CD4-positive, alpha-beta T cell (primary cell): ENCODE data around the gene RAD52. TPM values are rescaled to one million over a fixed set of nuclear protein-coding genes. Genes with fewer than 3 reads are reported as not detected.
A peak's percentile ranks its signal among the peaks of the same experiment; 100 is the strongest.
"Not testable (repeated sequence)": the region's sequence is repeated elsewhere in the genome, so short reads cannot be mapped to it uniquely, and the experiment has no call there.

ENCODE experiments used
- ATAC-seq: fragments of 200-7000 bp; cut with Tn5 transposase; one replicate; pipeline ENCODE4 v1.10.0; 2022; ENCODE audit warnings: mild to moderate bottlenecking; ENCODE audit not compliant: poor library complexity
- CTCF ChIA-PET: fragments of 350-600 bp; sonication (Branson Sonifier 250); formaldehyde crosslinking; loops from one replicate; lab custom pipeline; 2021; ENCODE audit warnings: antibody characterized with exemption, inconsistent platforms; lab: Charles Lee
- POLR2A ChIA-PET: fragments of 350-600 bp; sonication (Branson Sonifier 250); formaldehyde crosslinking; loops from one replicate; lab custom pipeline; 2021; ENCODE audit warnings: antibody characterized with exemption, inconsistent platforms; lab: Charles Lee
- DNase-seq, 14 experiments: peaks; one replicate each; pipeline ENCODE4 v3.0.0-alpha.2; 2013 to 2020; ENCODE audit warnings: mixed read lengths in 2 of 14
- H3K27ac ChIP-seq, 2 donors: one replicate each; pipeline versions ENCODE4 v1.5.1 to v1.7.0; 2013; ENCODE audit warnings: low read length in 2 of 2, low read depth in 1 of 2, mild to moderate bottlenecking in 1 of 2
- H3K27me3 ChIP-seq, 2 experiments: 1 replicate in 1 of 2; 2 replicates in 1 of 2; pipeline versions ENCODE4 v1.6.1 to v1.7.0; 2013; ENCODE audit warnings: low read length in 2 of 2, control low read depth in 1 of 2, mild to moderate bottlenecking in 1 of 2, moderate library complexity in 1 of 2; ENCODE audit not compliant: insufficient read depth in 2 of 2, control insufficient read depth in 1 of 2
- H3K36me3 ChIP-seq: one replicate; pipeline ENCODE4 v1.6.1; 2013; ENCODE audit warnings: low read length, control low read depth; ENCODE audit not compliant: insufficient read depth
- H3K4me1 ChIP-seq: one replicate; pipeline ENCODE4 v1.6.1; 2013; ENCODE audit warnings: low read length, control low read depth; ENCODE audit not compliant: insufficient read depth
- H3K4me3 ChIP-seq: one replicate; pipeline ENCODE4 v1.5.1; 2013; ENCODE audit warnings: mild to moderate bottlenecking, low read length, moderate library complexity
- H3K9me3 ChIP-seq, 2 experiments: 1 replicate in 1 of 2; 2 replicates in 1 of 2; pipeline versions ENCODE4 v1.6.1 to v1.7.0; 2013; ENCODE audit warnings: low read length in 2 of 2, mild to moderate bottlenecking in 2 of 2, control low read depth in 1 of 2, moderate library complexity in 1 of 2; ENCODE audit not compliant: control insufficient read depth in 1 of 2, insufficient read depth in 1 of 2
- H3K27ac Mint-ChIP-seq: one replicate; pipeline ENCODE4 v1.8.0; 2020; ENCODE audit warnings: mixed read lengths
- H3K27me3 Mint-ChIP-seq: one replicate; pipeline ENCODE4 v1.8.0; 2021; ENCODE audit warnings: mixed read lengths
- H3K36me3 Mint-ChIP-seq: one replicate; pipeline ENCODE4 v1.8.0; 2021; ENCODE audit warnings: low read depth, mixed read lengths
- H3K4me1 Mint-ChIP-seq: one replicate; pipeline ENCODE4 v1.8.0; 2021; ENCODE audit warnings: low read depth, mixed read lengths
- H3K4me3 Mint-ChIP-seq: one replicate; pipeline ENCODE4 v1.8.0; 2020; ENCODE audit warnings: mild to moderate bottlenecking, mixed read lengths
- H3K9me3 Mint-ChIP-seq: one replicate; pipeline ENCODE4 v1.8.0; 2020; ENCODE audit warnings: mixed read lengths
- intact Hi-C, 2 experiments: fragments of 100-400 bp; cut with DNase I in 1 of 2; cut with micrococcal nuclease in 1 of 2; formaldehyde crosslinking; loops; one replicate each; pipeline versions ENCODE4 v1.15.1 to v1.9.0; 2023 to 2025; cut with DNase I, micrococcal nuclease
- total RNA-seq, 174 experiments: library from RNA in 2 of 174; stranded (reverse) in 2 of 174; gene quantifications; one replicate each; pipeline ENCODE4 v1.2.3 and lab custom pipeline; 2021 to 2026
- TF ChIP-seq, protein P1 (sequence below): fragments of 200-600 bp; IDR thresholded peaks from one replicate; pipeline ENCODE4 v1.8.0; 2022; ENCODE audit warnings: antibody characterized with exemption, mild to moderate bottlenecking

The RAD52 gene
- total RNA-seq, 2 experiments from 2014 or later = 7.0 to 8.1 TPM

DNA sequence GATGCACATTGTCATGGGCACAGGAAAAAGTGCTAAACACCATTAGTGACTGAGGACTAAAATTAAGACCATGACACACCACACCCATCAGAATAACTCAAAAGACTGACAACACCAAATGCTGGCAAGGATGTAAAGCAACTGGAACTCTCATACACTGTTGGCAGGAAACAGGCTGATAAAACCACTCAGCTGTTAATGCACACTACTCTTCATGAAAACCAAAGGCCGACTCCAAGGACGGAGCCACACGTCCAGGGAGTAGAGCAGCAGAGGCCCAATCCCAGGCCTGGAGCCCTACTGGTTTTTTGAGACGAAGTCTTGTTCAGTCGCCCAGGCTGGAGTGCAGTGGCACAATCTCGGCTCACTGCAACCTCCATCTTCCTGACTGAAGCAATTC is 6.4 kb downstream of the RAD52 start:
- H3K4me1 ChIP-seq = peaks cover 13% of the 10 kb centered on the region
- H3K36me3 Mint-ChIP-seq = peaks cover 56% of the 10 kb centered on the region
- H3K9me3 ChIP-seq = no peaks in the 10 kb centered on the region
- ATAC-seq (no peak), DNase-seq (no peak)
- no peak overlapping the region for H3K4me3 ChIP-seq
- no peak overlapping the region for H3K4me3 Mint-ChIP-seq
- no peaks in the 10 kb centered on the region for H3K9me3 Mint-ChIP-seq
- TF ChIP-seq, protein P1, sequence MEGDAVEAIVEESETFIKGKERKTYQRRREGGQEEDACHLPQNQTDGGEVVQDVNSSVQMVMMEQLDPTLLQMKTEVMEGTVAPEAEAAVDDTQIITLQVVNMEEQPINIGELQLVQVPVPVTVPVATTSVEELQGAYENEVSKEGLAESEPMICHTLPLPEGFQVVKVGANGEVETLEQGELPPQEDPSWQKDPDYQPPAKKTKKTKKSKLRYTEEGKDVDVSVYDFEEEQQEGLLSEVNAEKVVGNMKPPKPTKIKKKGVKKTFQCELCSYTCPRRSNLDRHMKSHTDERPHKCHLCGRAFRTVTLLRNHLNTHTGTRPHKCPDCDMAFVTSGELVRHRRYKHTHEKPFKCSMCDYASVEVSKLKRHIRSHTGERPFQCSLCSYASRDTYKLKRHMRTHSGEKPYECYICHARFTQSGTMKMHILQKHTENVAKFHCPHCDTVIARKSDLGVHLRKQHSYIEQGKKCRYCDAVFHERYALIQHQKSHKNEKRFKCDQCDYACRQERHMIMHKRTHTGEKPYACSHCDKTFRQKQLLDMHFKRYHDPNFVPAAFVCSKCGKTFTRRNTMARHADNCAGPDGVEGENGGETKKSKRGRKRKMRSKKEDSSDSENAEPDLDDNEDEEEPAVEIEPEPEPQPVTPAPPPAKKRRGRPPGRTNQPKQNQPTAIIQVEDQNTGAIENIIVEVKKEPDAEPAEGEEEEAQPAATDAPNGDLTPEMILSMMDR = no peak
- H3K4me1 Mint-ChIP-seq = peaks cover 37% of the 10 kb centered on the region
- ChIA-PET POLR2A (no interaction called here), CTCF (no interaction called here)
- intact Hi-C loops = loop anchor here in 1 of 2 experiments (10.0 kb wide), 2 partner anchors 298 to 548 kb away; no protein-coding TSS in a partner anchor
- no peaks in the 10 kb centered on the region for H3K27me3 Mint-ChIP-seq
- no peaks in the 10 kb centered on the region for H3K27me3 ChIP-seq
- H3K27ac ChIP-seq = no peak overlapping the region
- H3K27ac Mint-ChIP-seq = peak overlapping the region; percentile 51
- H3K36me3 ChIP-seq = peaks cover 17% of the 10 kb centered on the region

DNA sequence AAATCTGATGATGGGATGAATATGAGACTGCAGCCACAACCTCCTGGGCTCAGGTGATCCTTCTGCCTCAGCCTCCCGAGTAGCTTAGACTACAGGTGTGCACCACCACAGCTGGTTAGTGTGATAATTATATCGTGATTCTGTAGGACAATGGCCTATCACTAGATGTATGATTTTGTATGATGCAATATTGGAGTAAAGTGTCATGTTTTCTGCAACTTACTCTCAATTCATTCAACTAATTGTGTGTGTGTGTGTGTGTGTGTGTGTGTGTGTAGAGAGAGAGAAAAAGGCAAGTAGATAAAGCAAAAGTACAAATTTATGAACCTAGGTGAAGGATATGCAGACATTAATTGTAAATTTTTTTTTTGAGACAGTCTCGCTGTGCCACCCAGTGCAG is 10.7 kb downstream of the RAD52 start:
- intact Hi-C loops = no loop called here
- Mint-ChIP-seq H3K4me3 (no peak overlapping the region), H3K27ac (no peak overlapping the region), H3K27me3 (no peaks in the 10 kb centered on the region), H3K36me3 (peaks cover 58% of the 10 kb centered on the region), H3K4me1 (peaks cover 11% of the 10 kb centered on the region), H3K9me3 (no peaks in the 10 kb centered on the region)
- ATAC-seq (no peak), DNase-seq (no peak)
- H3K4me3 ChIP-seq = no peak overlapping the region
- no peaks in the 10 kb centered on the region for H3K9me3 ChIP-seq
- H3K27me3 ChIP-seq = no peaks in the 10 kb centered on the region
- CTCF ChIA-PET = interaction anchor here (2.3 kb wide), 1 partner anchor 11 kb away, joined by 8 read pairs; the partner anchor contains the start of gene RAD52
- peaks cover 29% of the 10 kb centered on the region for H3K36me3 ChIP-seq
- H3K4me1 ChIP-seq = peaks cover under 1% of the 10 kb centered on the region
- no peak overlapping the region for H3K27ac ChIP-seq
- TF ChIP-seq, protein P1 = no peak
- POLR2A ChIA-PET = no interaction called here

DNA sequence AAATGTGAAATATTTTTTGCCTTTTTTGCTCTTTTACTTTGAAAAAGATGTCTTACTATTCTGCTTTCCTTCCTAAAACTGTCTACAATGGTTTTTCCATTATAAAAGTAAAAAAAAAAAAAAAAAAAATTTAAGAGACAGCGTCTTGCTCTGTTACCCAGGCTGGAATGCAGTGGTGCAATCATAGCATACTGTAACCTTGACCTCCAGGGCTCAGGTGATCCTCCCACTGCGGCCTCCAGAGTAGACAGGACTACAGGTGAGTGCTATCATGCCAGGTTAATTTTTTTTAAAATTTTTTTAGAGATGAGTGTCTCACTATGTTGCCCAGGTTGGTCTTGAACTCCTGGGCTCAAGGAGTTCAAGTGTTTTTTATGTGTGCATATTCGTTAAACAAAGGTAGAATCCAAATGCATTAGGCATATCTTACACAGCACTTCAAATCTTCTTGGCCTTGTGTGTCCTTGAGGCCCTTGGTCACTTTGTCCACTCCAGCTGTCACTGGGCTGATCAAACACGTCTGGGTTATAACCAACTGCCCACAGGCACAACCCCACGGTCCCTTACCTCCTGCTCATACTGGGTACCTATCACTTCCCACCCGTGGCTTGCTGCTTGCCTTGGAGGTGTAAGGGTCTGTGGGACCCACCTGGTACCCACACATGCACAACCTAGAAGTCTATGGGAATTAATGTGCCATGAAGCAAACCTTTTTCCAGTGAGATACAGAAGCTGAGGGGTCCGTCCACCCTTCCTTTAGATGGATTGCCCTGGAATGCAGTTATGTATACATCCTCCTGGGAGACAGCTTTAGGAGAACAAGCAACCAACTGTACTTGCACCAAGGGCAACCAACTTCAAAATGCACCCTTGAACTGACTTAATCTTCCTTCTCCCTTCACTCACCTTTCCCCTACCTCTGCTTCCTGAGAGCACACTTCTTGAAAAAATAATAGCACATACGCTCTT is 12.8 kb downstream of the RAD52 start:
- CTCF ChIA-PET = interaction anchor here (0.9 to 2.3 kb wide), 2 partner anchors 13 to 156 kb away, joined by 3 to 8 read pairs; partner anchors contain the start of gene RAD52

DNA sequence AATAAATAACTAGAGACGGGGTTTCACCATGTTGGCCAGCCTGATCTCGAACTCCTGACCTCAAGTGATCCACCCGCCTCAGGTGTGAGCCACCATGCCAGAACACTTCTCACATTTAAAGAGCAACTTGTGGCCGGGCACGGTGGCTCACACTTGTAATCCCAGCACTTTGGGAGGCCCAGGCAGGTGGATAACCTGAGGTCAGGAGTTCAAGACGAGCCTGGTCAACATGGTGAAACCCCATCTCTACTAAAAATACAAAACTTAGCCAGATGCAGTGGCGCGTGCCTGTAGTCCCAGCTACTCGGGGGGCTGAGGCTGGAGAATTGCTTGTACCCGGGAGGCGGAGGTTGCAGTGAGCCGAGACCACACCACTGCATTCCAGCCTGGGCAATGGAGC is 13.6 kb downstream of the RAD52 start:
- H3K4me3 Mint-ChIP-seq, intact Hi-C loops, H3K27ac Mint-ChIP-seq, POLR2A ChIA-PET, H3K27me3 Mint-ChIP-seq, H3K27ac ChIP-seq, DNase-seq, H3K9me3 Mint-ChIP-seq, CTCF ChIA-PET, H3K4me1 Mint-ChIP-seq, H3K4me3 ChIP-seq, H3K9me3 ChIP-seq, H3K4me1 ChIP-seq, H3K27me3 ChIP-seq, ATAC-seq: not testable (repeated sequence)
- peaks cover 60% of the 10 kb centered on the region for H3K36me3 Mint-ChIP-seq
- H3K36me3 ChIP-seq = peaks cover 41% of the 10 kb centered on the region

More for the DNA sequence above, 12.8 kb downstream of the RAD52 start:
- intact Hi-C loops = no loop called here
- TF ChIP-seq, protein P1 = no peak
- Histone ChIP-seq H3K27me3 (no peaks in the 10 kb centered on the region), H3K9me3 (no peaks in the 10 kb centered on the region), H3K4me1 (no peaks in the 10 kb centered on the region), H3K36me3 (peaks cover 33% of the 10 kb centered on the region), H3K4me3 (no peak overlapping the region), H3K27ac (no peak overlapping the region)
- no peaks in the 10 kb centered on the region for H3K9me3 Mint-ChIP-seq
- no peak overlapping the region for H3K27ac Mint-ChIP-seq
- POLR2A ChIA-PET = interaction anchor here (1.3 kb wide), 1 partner anchor 12 kb away, joined by 3 read pairs; no protein-coding TSS in a partner anchor
- no peak for DNase-seq
- H3K27me3 Mint-ChIP-seq = no peaks in the 10 kb centered on the region
- H3K36me3 Mint-ChIP-seq = peaks cover 55% of the 10 kb centered on the region
- H3K4me1 Mint-ChIP-seq = peaks cover 6% of the 10 kb centered on the region
- no peak overlapping the region for H3K4me3 Mint-ChIP-seq
- ATAC-seq = no peak
